Adrenal gland (tissue), 12 donors: ENCODE measurements around the gene SLC22A2. TPM values are rescaled to one million over a fixed set of nuclear protein-coding genes. Genes with fewer than 3 reads are reported as not detected.

Experiments
- DNase-seq, 7 donors: peaks; one replicate each; pipeline ENCODE4 v3.0.0-alpha.2; 2019 to 2020
- H3K27ac ChIP-seq, 5 donors: fragments of 200-600 bp; sonication (generic) in 4 of 5; 1 replicate in 3 of 5; 2 replicates in 2 of 5; pipeline versions ENCODE4 v1.5.1 to v1.8.0; 2016 to 2020; ENCODE audit warnings: mild to moderate bottlenecking in 1 of 5
- H3K27me3 ChIP-seq: fragments of 200-600 bp; 2 replicates; pipeline ENCODE4 v1.8.0; 2021
- H3K36me3 ChIP-seq, 2 donors: fragments of 200-600 bp; replicated peaks in 1 of 2; 1 replicate in 1 of 2; 2 replicates in 1 of 2; pipeline versions ENCODE4 v1.5.1 to v1.8.0; 2018 to 2022
- H3K4me1 ChIP-seq, 2 donors: fragments of 200-600 bp; replicated peaks in 1 of 2; 1 replicate in 1 of 2; 2 replicates in 1 of 2; pipeline versions ENCODE4 v1.5.1 to v1.8.0; 2018 to 2021
- H3K4me3 ChIP-seq, 4 donors: fragments of 200-600 bp; sonication (generic) in 3 of 4; one replicate each; pipeline ENCODE4 v1.5.1; 2016 to 2018
- H3K9me3 ChIP-seq, 3 donors: fragments of 200-600 bp; sonication (generic) in 1 of 3; replicated peaks in 1 of 3; 1 replicate in 2 of 3; 2 replicates in 1 of 3; pipeline versions ENCODE4 v1.5.1 to v1.8.0; 2016 to 2021
- POLR2A ChIP-seq, 2 donors: fragments of 450-650 bp; IDR thresholded peaks; one replicate each; pipeline ENCODE4 v1.6.1; 2017; ENCODE audit warnings: antibody characterized with exemption in 2 of 2, mild to moderate bottlenecking in 2 of 2, moderate library complexity in 1 of 2
- WGBS, 4 donors: extraction: QIAGEN DNeasy Blood & Tissue Kit in 2 of 4; methylation state at CpG; one replicate each; pipeline versions ENCODE4 v1.1.5 to v1.1.7; 2013 to 2017; 5-methylcytosine and 5-hydroxymethylcytosine counted together
- intact Hi-C, 2 donors: fragments of 100-400 bp; cut with DNase I; formaldehyde crosslinking; loops; one replicate each; pipeline versions ENCODE4 v1.14.1 to v1.15.0; 2022 to 2023
- polyA plus RNA-seq, 3 donors: library from polyadenylated mRNA; stranded (reverse); fragments of 200-250 nt in 2 of 3; fragments of 350-450 nt in 1 of 3; fragmentation: Illumina TruSeq in 1 of 3; extraction: RNeasy Lipid Tissue Mini Kit (QIAGEN cat#74804) in 1 of 3; gene quantifications; one replicate each; pipeline ENCODE4 v1.2.3, GENCODE V29; 2013 to 2014
- total RNA-seq, 9 donors: library from RNA; depleted of rRNA in 4 of 9; stranded (reverse); fragments of >200 nt in 4 of 9; fragments of 120-200 nt in 1 of 9; fragmentation: NEBNext Ultra II Directional in 1 of 9; extraction: Animal tissue kit (Norgen Biotek cat#: 25700) in 1 of 9; gene quantifications; one replicate each; pipeline versions ENCODE4 v1.1.0 to v1.2.4, GENCODE V29; 2013 to 2023
- TF ChIP-seq, protein P1 (sequence below), 6 experiments: fragments of 450-650 bp in 4 of 6; fragments of 200-600 bp in 2 of 6; sonication (generic) in 1 of 6; IDR thresholded peaks; 1 replicate in 5 of 6; 2 replicates in 1 of 6; pipeline versions ENCODE4 v1.5.1 to v1.8.0; 2016 to 2021; ENCODE audit warnings: antibody characterized with exemption in 6 of 6, mild to moderate bottlenecking in 2 of 6, moderate library complexity in 1 of 6
- donor health status: healthy with polysubstance abuse.
- donor health status: Bipolar disorder and iron deficiency.
- donor health status: DM: yes; HTN: yes; CAD: no.
- donor health status: DM: no; HTN: no; CAD: no.
- donor health status: DM: no; HTN: no; CAD: no.
- donor health status: DM: yes; HTN: yes; CAD: no.

The SLC22A2 gene
- total and polyA plus RNA-seq, 12 donors: not detected

DNA sequence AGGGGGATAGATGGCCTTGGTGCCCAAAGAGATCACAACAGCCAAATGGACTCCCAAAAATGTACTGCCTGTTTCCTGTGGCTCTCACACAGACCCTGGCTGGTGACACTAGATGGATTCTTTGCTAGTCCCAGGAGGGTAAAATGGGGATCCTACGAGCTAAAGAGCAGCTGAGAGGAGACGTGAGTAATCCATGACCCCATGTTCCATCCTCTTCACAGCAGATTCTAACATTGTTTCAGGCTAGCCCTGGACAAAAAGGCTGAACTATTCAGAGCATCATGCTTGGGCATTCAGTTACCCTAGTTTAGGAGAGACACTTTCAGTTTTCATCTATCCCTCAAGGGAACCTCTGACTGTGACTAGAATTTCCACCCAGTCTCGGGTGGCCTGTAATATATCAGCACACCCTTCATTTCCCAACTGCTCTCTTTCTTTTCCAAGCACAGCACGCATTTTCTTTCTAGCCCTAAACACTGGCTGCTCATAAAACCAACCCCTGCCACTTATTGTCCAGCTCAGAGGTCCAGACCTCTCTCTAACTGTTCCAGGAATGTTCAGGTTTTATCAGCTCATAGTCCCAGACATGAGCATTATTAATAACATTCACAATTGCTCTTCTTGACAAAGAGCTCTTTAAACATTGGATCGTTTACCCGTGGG lies 88.5 kb downstream of the SLC22A2 start:
- Histone ChIP-seq H3K9me3 (no peaks in the 10 kb centered on the region), H3K4me1 (no peaks in the 10 kb centered on the region), H3K27me3 (no peaks in the 10 kb centered on the region), H3K36me3 (no peaks in the 10 kb centered on the region), H3K27ac (peak overlapping the region in 1 of 5 donors; percentile 59), H3K4me3 (no peak overlapping the region)
- 61 to 68% (median 66%) methylated on average over 6 of the region's 6 CpGs for WGBS, 4 donors
- no peak for DNase-seq
- intact Hi-C loops: no loop called here
- TF ChIP-seq POLR2A (IDR thresholded peaks at IDR 0.05): no peak
- TF ChIP-seq, protein P1, sequence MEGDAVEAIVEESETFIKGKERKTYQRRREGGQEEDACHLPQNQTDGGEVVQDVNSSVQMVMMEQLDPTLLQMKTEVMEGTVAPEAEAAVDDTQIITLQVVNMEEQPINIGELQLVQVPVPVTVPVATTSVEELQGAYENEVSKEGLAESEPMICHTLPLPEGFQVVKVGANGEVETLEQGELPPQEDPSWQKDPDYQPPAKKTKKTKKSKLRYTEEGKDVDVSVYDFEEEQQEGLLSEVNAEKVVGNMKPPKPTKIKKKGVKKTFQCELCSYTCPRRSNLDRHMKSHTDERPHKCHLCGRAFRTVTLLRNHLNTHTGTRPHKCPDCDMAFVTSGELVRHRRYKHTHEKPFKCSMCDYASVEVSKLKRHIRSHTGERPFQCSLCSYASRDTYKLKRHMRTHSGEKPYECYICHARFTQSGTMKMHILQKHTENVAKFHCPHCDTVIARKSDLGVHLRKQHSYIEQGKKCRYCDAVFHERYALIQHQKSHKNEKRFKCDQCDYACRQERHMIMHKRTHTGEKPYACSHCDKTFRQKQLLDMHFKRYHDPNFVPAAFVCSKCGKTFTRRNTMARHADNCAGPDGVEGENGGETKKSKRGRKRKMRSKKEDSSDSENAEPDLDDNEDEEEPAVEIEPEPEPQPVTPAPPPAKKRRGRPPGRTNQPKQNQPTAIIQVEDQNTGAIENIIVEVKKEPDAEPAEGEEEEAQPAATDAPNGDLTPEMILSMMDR (IDR thresholded peaks at IDR 0.05): no peak

DNA sequence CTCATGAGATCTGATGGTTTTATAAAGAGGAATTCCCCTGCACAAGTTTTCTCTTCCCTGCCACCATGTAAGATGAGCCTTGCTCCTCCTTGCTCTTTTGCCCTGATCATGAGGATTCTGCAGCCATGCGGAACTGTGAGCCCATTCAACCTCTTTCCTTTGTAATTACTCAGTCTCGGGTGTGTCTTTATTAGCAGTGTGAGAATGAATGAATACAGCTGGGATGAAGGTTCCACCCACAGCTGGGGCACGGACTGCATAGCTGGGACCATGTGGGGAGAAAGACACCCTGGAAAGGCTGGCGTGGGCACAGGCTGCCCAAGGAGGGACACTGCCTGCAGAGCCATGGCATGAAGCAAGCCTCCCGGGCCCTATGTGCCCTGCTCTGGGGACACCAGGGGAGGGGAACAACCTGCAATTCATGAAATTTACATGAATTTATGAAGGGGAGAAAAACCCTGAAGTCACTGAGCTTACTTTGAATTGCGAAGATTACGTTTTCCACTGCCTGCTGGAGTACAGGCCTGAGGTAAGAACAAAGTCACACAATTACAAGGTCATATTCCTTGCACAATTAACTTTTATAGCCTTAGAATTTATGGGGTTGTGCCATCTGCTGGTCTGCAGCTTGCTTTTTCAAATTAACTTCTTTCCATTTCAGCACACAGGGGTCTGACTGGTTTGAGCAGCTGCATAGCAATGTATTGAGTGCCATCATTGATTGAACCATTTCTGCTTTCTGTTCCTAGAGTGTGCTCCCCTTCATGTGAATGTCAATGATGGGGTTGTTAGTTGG lies 90.8 kb downstream of the SLC22A2 start:
- peak in 1 of 7 donors; percentile 26 for DNase-seq
- 72 to 84% (median 76%) methylated on average over 7 of the region's 7 CpGs for WGBS, 4 donors
- intact Hi-C loops: no loop called here

More for the DNA sequence above, 90.8 kb downstream of the SLC22A2 start:
- Histone ChIP-seq H3K27me3 (no peaks in the 10 kb centered on the region), H3K27ac (no peak overlapping the region), H3K4me1 (no peaks in the 10 kb centered on the region), H3K36me3 (no peaks in the 10 kb centered on the region), H3K9me3 (no peaks in the 10 kb centered on the region), H3K4me3 (no peak overlapping the region)
- TF ChIP-seq POLR2A (IDR thresholded peaks at IDR 0.05): no peak
- TF ChIP-seq, protein P1 (IDR thresholded peaks at IDR 0.05): peak in 4 of 6 experiments; percentile 14 to 54 (median 22)

Other genes with a start within 250 kb of the SLC22A2 start
- gene SLC22A1, start 137.0 kb downstream of the SLC22A2 start, total RNA-seq: 1 to 10 TPM in 4 of 9 donors, under 1 TPM in 3, not detected in 2; 0.26 to 2.1 (median 1.7) TPM
- gene SLC22A1, start 137.0 kb downstream of the SLC22A2 start, polyA plus RNA-seq: 1 to 10 TPM; 1.6 to 7.1 (median 2.1) TPM
- 10 to 100 TPM in 8 of 9 donors, 1 to 10 TPM in 1; 7.2 to 51.9 (median 33.7) TPM for gene SLC22A3, start 89.6 kb upstream of the SLC22A2 start, total RNA-seq
- 10 to 100 TPM; 13.3 to 33.9 (median 15.3) TPM for gene SLC22A3, start 89.6 kb upstream of the SLC22A2 start, polyA plus RNA-seq